Bladder microvascular endothelial cell (primary cell): ENCODE results near the gene TMEM107. TPM values are rescaled to one million over a fixed set of nuclear protein-coding genes. Genes with fewer than 3 reads are reported as not detected.

Experiments
- total RNA-seq: library from RNA; depleted of rRNA; stranded (reverse); fragments of >200 nt; gene quantifications from 2 replicates; pipeline ENCODE4 v1.2.3, GENCODE V29; 2014

TMEM107 gene
- total RNA-seq, result 13.4 and 22.3 TPM in 2 replicates

GRCh38 chr17:8176197-8176940 lies at the start of gene TMEM107:
TMEM107 (minus strand) TSS chr17:8176380; CDS start chr17:8176286, 94 bp downstream.

GRCh38 chr17:8209907-8210760 lies 34.0 kb upstream of the TMEM107 start, which contains the start of gene AURKB:
AURKB (minus strand) TSS chr17:8210575; CDS start chr17:8210224, 351 bp downstream.

GRCh38 chr17:8189711-8190477 lies 13.7 kb upstream of the TMEM107 start, which contains the start of gene BORCS6:
BORCS6 (minus strand) TSS chr17:8190180; CDS start chr17:8190140, 40 bp downstream.

GRCh38 chr17:8162233-8162996 lies 13.8 kb downstream of the TMEM107 start, which contains the start of gene VAMP2:
VAMP2 (minus strand) TSS chr17:8162948; CDS start chr17:8162879, 69 bp downstream.

GRCh38 chr17:8152112-8152775 lies 23.9 kb downstream of the TMEM107 start, which contains the start of gene PER1:
PER1 (minus strand) TSS chr17:8152404; CDS start chr17:8150706, 1,698 bp downstream.

GRCh38 chr17:8123695-8124349 lies 52.4 kb downstream of the TMEM107 start, which contains the start of gene HES7:
HES7 (minus strand) TSS chr17:8124106; CDS start chr17:8124084, 22 bp downstream.

Other genes starting within 250 kb of the TMEM107 start
- 0.49 and 0.63 TPM in 2 replicates for gene KCNAB3, start 246.5 kb downstream of the TMEM107 start, total RNA-seq
- 45.3 and 77.3 TPM in 2 replicates for gene TRAPPC1, start 244.4 kb downstream of the TMEM107 start, total RNA-seq
- 18.7 and 19.1 TPM in 2 replicates for gene CNTROB, start 244.2 kb downstream of the TMEM107 start, total RNA-seq
- not detected in 2 replicates for gene GUCY2D, start 173.8 kb downstream of the TMEM107 start, total RNA-seq
- gene ALOX15B, start 137.3 kb downstream of the TMEM107 start, total RNA-seq, result not detected in 2 replicates
- not detected in 2 replicates for gene ALOX12B, start 88.7 kb downstream of the TMEM107 start, total RNA-seq
- not detected in 2 replicates for gene ALOXE3, start 57.9 kb downstream of the TMEM107 start, total RNA-seq
- not detected in 2 replicates for gene HES7, start 52.3 kb downstream of the TMEM107 start, total RNA-seq
- 9.1 and 17.7 TPM in 2 replicates for gene PER1, start 24.0 kb downstream of the TMEM107 start, total RNA-seq
- 4.9 and 5.3 TPM in 2 replicates for gene VAMP2, start 13.4 kb downstream of the TMEM107 start, total RNA-seq
- 9.3 and 10.8 TPM in 2 replicates for gene BORCS6, start 13.8 kb upstream of the TMEM107 start, total RNA-seq
- 23.2 and 37.6 TPM in 2 replicates for gene AURKB, start 34.2 kb upstream of the TMEM107 start, total RNA-seq
- 5.3 and 14.3 TPM in 2 replicates for gene CTC1, start 71.7 kb upstream of the TMEM107 start, total RNA-seq
- gene PFAS, start 72.9 kb upstream of the TMEM107 start, total RNA-seq, result 18.9 and 28.9 TPM in 2 replicates
- 7.8 and 8.8 TPM in 2 replicates for gene RANGRF, start 112.3 kb upstream of the TMEM107 start, total RNA-seq
- 0.32 and 0.94 TPM in 2 replicates for gene SLC25A35, start 119.0 kb upstream of the TMEM107 start, total RNA-seq
- 29.5 and 30.0 TPM in 2 replicates for gene ARHGEF15, start 133.9 kb upstream of the TMEM107 start, total RNA-seq
- not detected in 2 replicates for gene ODF4, start 163.5 kb upstream of the TMEM107 start, total RNA-seq
- 2,945 and 3,888 TPM in 2 replicates for gene RPL26, start 206.8 kb upstream of the TMEM107 start, total RNA-seq
- under 0.01 TPM in 1 of 2 replicates, not detected in the other for gene RNF222, start 221.4 kb upstream of the TMEM107 start, total RNA-seq